Heart right ventricle (tissue), 16 donors: Measurements from ENCODE around the gene MDM4. TPM values are rescaled to one million over a fixed set of nuclear protein-coding genes. Genes with fewer than 3 reads are reported as not detected.
A peak's percentile ranks its signal among the peaks of the same experiment; 100 is the strongest.

Experiments
- ATAC-seq, 8 donors: fragments of 200-7000 bp; cut with Tn5 transposase; one replicate each; pipeline ENCODE4 v1.9.1; 2020; ENCODE audit warnings: mild to moderate bottlenecking in 8 of 8, moderate library complexity in 8 of 8, moderate number of reproducible peaks in 1 of 8
- DNase-seq, 2 donors: peaks; one replicate each; pipeline ENCODE4 v3.0.0-alpha.2; 2020
- H3K27ac ChIP-seq, 10 donors: fragments of 200-600 bp; sonication (generic) in 2 of 10; one replicate each; pipeline versions ENCODE4 v1.5.0 to v1.8.0; 2020 to 2022; ENCODE audit warnings: mild to moderate bottlenecking in 3 of 10
- H3K27me3 ChIP-seq, 7 donors: fragments of 200-600 bp; one replicate each; pipeline ENCODE4 v1.8.0; 2021 to 2022; ENCODE audit warnings: mild to moderate bottlenecking in 2 of 7
- H3K36me3 ChIP-seq, 9 donors: fragments of 200-600 bp; sonication (generic) in 1 of 9; one replicate each; pipeline versions ENCODE4 v1.5.0 to v1.8.0; 2020 to 2022; ENCODE audit warnings: mild to moderate bottlenecking in 2 of 9
- H3K4me1 ChIP-seq, 9 donors: fragments of 200-600 bp; sonication (generic) in 1 of 9; one replicate each; pipeline versions ENCODE4 v1.5.0 to v1.8.0; 2020 to 2022; ENCODE audit warnings: mild to moderate bottlenecking in 4 of 9
- H3K4me3 ChIP-seq, 10 donors: fragments of 200-600 bp; sonication (generic) in 2 of 10; one replicate each; pipeline versions ENCODE4 v1.5.0 to v1.8.0; 2020 to 2022; ENCODE audit warnings: mild to moderate bottlenecking in 7 of 10, moderate library complexity in 2 of 10
- H3K9me3 ChIP-seq, 11 donors: fragments of 200-600 bp in 10 of 11; sonication (generic) in 2 of 11; one replicate each; pipeline versions ENCODE4 v1.5.0 to v1.8.0; 2013 to 2022; ENCODE audit warnings: mild to moderate bottlenecking in 2 of 11, control low read depth in 1 of 11, moderate library complexity in 1 of 11
- WGBS, 2 donors: extraction: QIAGEN DNeasy Blood & Tissue Kit; methylation state at CpG; one replicate each; pipeline ENCODE4 v1.1.7; 2013; ENCODE audit warnings: inconsistent platforms in 1 of 2; 5-methylcytosine and 5-hydroxymethylcytosine counted together
- intact Hi-C, 10 donors: fragments of 100-400 bp; cut with DNase I; formaldehyde crosslinking; loops; one replicate each; pipeline versions ENCODE4 v1.11.1 to v1.14.2; 2022
- polyA plus RNA-seq, 2 donors: library from polyadenylated mRNA; stranded (reverse); fragments of 200-250 nt; gene quantifications; one replicate each; pipeline ENCODE4 v1.2.3, GENCODE V29; 2013
- total RNA-seq, 10 donors: library from RNA; stranded (reverse); fragmentation: NEBNext Ultra II Directional in 3 of 10; extraction: Animal tissue kit (Norgen Biotek cat#: 25700) in 3 of 10; gene quantifications; one replicate each; pipeline versions ENCODE4 v1.2.1 to v1.2.4, GENCODE V29; 2021 to 2023
- TF ChIP-seq, protein P1 (sequence below), 9 donors: fragments of 200-600 bp; sonication (generic) in 2 of 9; IDR thresholded peaks; one replicate each; pipeline versions ENCODE4 v1.5.0 to v1.8.0; 2021 to 2022; ENCODE audit warnings: antibody characterized with exemption in 9 of 9, mild to moderate bottlenecking in 5 of 9, moderate library complexity in 1 of 9
- donor health status: Arrhythmogenic right ventricular cardiomyopathy.
- donor health status: ischemic (EF 13 %, LVEDD 7.1; RV severe dilation, severe dysfunction).
- donor health status: healthy with polysubstance abuse.
- donor health status: DM: no; HTN: yes; CAD: no.
- donor health status: DM: no; HTN: no; CAD: no.
- donor health status: ischemic (EF 25% LVEDD 6.9; RV normal size, moderate dysfunction).
- donor health status: ischemic (EF 25% LVEDD 5.7; RV mildly dilated, moderate dysfunction).
- donor health status: healthy.
- donor health status: DM: yes; HTN: yes; CAD: no.
- donor health status: Ischemic cardiomyopathy.
- donor health status: ischemic (EF 35%, LVEDD 5.7; RV mildly dilated, moderate dysfunction).
- donor health status: nonischemic (EF 11% LVEDD 7.7; RV severe dilation, severe dysfunction).
- donor health status: DM: yes; HTN: yes; CAD: no.
- donor health status: PGD.
- donor health status: ischemic (EF 29% LVEDD 5.4; RV normal size, mild dysfunction).
- donor health status: nonischemic (EF 23%, LVEDD 6.1; RV moderate dilation, normal function).

MDM4 gene
- total and polyA plus RNA-seq, 12 donors: 3.7 to 43.7 (median 38.7) TPM

- 77 to 81% methylated on average over 4 of the region's 4 CpGs for WGBS, 2 donors
- DNase-seq (peak; percentile 66 to 72), ATAC-seq (peak; percentile 44 to 94 (median 87))
- intact Hi-C loops: no loop called here
- H3K4me1 ChIP-seq: peaks cover 0 to 12% (median 3%) of the 10 kb centered on the region in 9 donors
- no peaks in the 10 kb centered on the region for H3K36me3 ChIP-seq
- H3K4me3 ChIP-seq: no peak overlapping the region
- TF ChIP-seq, protein P1, sequence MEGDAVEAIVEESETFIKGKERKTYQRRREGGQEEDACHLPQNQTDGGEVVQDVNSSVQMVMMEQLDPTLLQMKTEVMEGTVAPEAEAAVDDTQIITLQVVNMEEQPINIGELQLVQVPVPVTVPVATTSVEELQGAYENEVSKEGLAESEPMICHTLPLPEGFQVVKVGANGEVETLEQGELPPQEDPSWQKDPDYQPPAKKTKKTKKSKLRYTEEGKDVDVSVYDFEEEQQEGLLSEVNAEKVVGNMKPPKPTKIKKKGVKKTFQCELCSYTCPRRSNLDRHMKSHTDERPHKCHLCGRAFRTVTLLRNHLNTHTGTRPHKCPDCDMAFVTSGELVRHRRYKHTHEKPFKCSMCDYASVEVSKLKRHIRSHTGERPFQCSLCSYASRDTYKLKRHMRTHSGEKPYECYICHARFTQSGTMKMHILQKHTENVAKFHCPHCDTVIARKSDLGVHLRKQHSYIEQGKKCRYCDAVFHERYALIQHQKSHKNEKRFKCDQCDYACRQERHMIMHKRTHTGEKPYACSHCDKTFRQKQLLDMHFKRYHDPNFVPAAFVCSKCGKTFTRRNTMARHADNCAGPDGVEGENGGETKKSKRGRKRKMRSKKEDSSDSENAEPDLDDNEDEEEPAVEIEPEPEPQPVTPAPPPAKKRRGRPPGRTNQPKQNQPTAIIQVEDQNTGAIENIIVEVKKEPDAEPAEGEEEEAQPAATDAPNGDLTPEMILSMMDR (IDR thresholded peaks at IDR 0.05): no peak
- H3K27ac ChIP-seq: no peak overlapping the region
- H3K9me3 ChIP-seq: no peaks in the 10 kb centered on the region
- no peaks in the 10 kb centered on the region for H3K27me3 ChIP-seq
Measured at GRCh38 chr1:204583909-204584632, 67.9 kb downstream of the MDM4 start.

DNA sequence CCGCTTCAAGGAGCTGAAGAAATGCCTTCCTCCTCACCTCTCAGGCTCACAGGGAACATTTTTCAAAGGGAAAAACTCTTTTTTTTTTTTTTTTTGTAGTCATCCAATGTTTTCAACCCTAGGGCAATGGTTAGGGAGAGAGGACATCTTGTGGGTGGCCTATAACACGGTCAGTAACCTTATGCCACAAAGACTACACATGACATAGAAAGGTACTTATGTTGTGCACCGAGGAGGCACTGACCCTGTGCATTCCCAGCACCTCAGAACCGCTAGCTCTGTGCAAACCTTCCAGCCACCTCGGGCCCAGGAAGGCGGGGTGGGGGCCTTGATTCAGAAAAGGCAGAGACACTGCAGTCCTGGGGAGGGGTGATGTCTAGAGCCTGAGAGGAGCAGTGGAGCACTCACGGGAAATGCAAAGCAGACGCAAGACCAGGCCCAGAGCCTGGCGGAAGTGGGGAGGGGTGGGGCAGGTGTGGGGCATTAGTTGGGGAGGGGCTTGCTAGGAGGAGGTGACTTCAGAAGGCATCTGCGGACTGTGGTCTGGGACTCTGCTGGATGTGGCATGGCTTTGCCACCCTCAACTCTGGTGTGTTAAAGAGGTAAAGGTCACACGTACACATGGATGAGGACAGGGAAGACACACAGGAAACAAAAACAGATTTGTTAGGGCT, 68.6 kb downstream of the MDM4 start:
- TF ChIP-seq, protein P1 (IDR thresholded peaks at IDR 0.05): no peak
- intact Hi-C loops: no loop called here

GRCh38 chr1:204587621-204588020, 71.4 kb downstream of the MDM4 start:
- no peaks in the 10 kb centered on the region for H3K36me3 ChIP-seq
- DNase-seq (no peak), ATAC-seq (no peak)
- no peak overlapping the region for H3K27ac ChIP-seq
- no peaks in the 10 kb centered on the region for H3K4me1 ChIP-seq
- TF ChIP-seq, protein P1 (IDR thresholded peaks at IDR 0.05): no peak
- peaks cover 0 to 6% (median 0%) of the 10 kb centered on the region in 7 donors for H3K27me3 ChIP-seq
- WGBS, 2 donors: 78 to 85% methylated on average over 5 to 6 of the region's 6 CpGs
- no peaks in the 10 kb centered on the region for H3K9me3 ChIP-seq
- intact Hi-C loops: no loop called here
- H3K4me3 ChIP-seq: no peak overlapping the region

More for the DNA sequence above, 68.6 kb downstream of the MDM4 start:
- Histone ChIP-seq H3K27ac (no peak overlapping the region), H3K4me1 (peaks cover 0 to 5% (median 0%) of the 10 kb centered on the region in 9 donors), H3K4me3 (no peak overlapping the region), H3K9me3 (no peaks in the 10 kb centered on the region), H3K27me3 (no peaks in the 10 kb centered on the region), H3K36me3 (no peaks in the 10 kb centered on the region)
- 81 to 82% methylated on average over 11 of the region's 11 CpGs for WGBS, 2 donors
- DNase-seq (no peak), ATAC-seq (peak in 3 of 8 donors; percentile 14 to 48 (median 16))

DNA sequence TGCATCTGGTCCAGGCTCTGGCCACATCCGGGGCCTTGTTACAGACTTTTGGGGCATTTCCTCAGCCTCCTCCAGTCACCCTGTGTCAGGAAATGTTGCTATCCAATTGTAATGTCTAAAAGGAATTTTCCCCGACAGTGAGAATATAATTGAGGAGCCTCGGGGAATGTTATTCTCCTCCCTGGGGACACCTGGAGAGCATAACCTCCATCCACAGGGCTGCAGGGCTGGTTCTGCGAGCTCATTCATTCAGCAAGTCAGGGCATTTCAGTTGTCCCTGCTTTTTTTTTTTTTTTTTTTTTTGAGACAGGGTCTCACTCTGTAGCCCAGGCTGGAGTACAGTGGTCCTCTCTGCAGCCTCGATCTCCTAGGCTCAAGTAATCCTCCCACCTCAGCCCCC, 72.6 kb downstream of the MDM4 start:
- H3K36me3 ChIP-seq: no peaks in the 10 kb centered on the region
- no peaks in the 10 kb centered on the region for H3K4me1 ChIP-seq
- no peak for ATAC-seq
- intact Hi-C loops: no loop called here
- peaks cover 0 to 6% (median 0%) of the 10 kb centered on the region in 7 donors for H3K27me3 ChIP-seq
- H3K9me3 ChIP-seq: no peaks in the 10 kb centered on the region
- H3K27ac ChIP-seq: no peak overlapping the region
- TF ChIP-seq, protein P1 (IDR thresholded peaks at IDR 0.05): no peak
- WGBS, 2 donors: 75% methylated on average over 5 of the region's 5 CpGs
- DNase-seq: no peak
- no peak overlapping the region for H3K4me3 ChIP-seq
